T-helper 2 cell treated with Interferon-gamma antibody and Interleukin-4, amounts not matched to agents 5 μg/mL and 100 μg/mL, for 36 hours (primary cell): ENCODE results near the gene THRAP3.

Source experiments
- DNase-seq: peaks from one replicate; pipeline ENCODE4 v3.0.0; 2021; ENCODE audit warnings: low spot score
- H3K27ac Mint-ChIP-seq: one replicate; pipeline ENCODE4 v1.8.0; 2021; ENCODE audit warnings: mild to moderate bottlenecking, mixed read lengths
- H3K27me3 Mint-ChIP-seq: one replicate; pipeline ENCODE4 v1.8.0; 2021; ENCODE audit warnings: low read depth, mixed read lengths
- H3K36me3 Mint-ChIP-seq: one replicate; pipeline ENCODE4 v1.8.0; 2021; ENCODE audit warnings: low read depth, mixed read lengths
- H3K4me1 Mint-ChIP-seq: one replicate; pipeline ENCODE4 v1.8.0; 2021; ENCODE audit warnings: low read depth, mixed read lengths
- H3K4me3 Mint-ChIP-seq: one replicate; pipeline ENCODE4 v1.8.0; 2022; ENCODE audit warnings: mild to moderate bottlenecking, moderate library complexity, mixed read lengths
- H3K9me3 Mint-ChIP-seq: one replicate; pipeline ENCODE4 v1.8.0; 2021; ENCODE audit warnings: mixed read lengths

The THRAP3 gene

GRCh38 chr1:36285443-36286101 lies 61.3 kb downstream of the THRAP3 start:
- Mint-ChIP-seq H3K27me3 (no peaks in the 10 kb centered on the region), H3K36me3 (peaks cover 65% of the 10 kb centered on the region), H3K27ac (peak overlapping the region; percentile 43), H3K4me1 (peaks cover 17% of the 10 kb centered on the region), H3K4me3 (no peak overlapping the region), H3K9me3 (no peaks in the 10 kb centered on the region)
- DNase-seq = peak; percentile 56

GRCh38 chr1:36286802-36287201 lies 62.6 kb downstream of the THRAP3 start:
- Mint-ChIP-seq H3K4me3 (no peak overlapping the region), H3K36me3 (peaks cover 77% of the 10 kb centered on the region), H3K4me1 (peaks cover 17% of the 10 kb centered on the region), H3K27me3 (no peaks in the 10 kb centered on the region), H3K9me3 (no peaks in the 10 kb centered on the region), H3K27ac (no peak overlapping the region)
- DNase-seq = no peak

DNA sequence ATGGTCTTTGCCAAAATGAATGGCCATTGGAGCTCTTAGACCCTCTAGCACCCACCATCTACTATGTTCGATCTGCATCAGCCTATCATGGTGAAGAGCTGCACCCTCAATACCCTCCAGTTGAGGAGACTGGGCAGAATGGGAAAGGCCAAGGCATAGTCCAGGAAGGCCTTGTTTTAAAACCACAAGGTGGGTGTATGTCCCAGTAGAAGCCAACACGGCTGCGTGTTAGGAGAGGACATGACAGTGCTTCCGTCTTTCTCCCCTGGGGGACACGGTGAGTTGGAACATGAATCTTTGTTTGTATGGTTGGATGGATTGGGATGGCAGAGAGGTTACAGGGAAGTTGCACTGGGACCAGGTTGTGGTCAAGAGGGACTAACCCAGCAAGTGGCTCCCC lies 63.4 kb downstream of the THRAP3 start:
- H3K9me3 Mint-ChIP-seq = no peaks in the 10 kb centered on the region
- no peaks in the 10 kb centered on the region for H3K27me3 Mint-ChIP-seq
- peaks cover 17% of the 10 kb centered on the region for H3K4me1 Mint-ChIP-seq
- no peak overlapping the region for H3K4me3 Mint-ChIP-seq
- no peak for DNase-seq
- no peak overlapping the region for H3K27ac Mint-ChIP-seq
- H3K36me3 Mint-ChIP-seq = peaks cover 80% of the 10 kb centered on the region

GRCh38 chr1:36295390-36295789 lies 71.1 kb downstream of the THRAP3 start:
- H3K9me3 Mint-ChIP-seq = no peaks in the 10 kb centered on the region
- no peak overlapping the region for H3K4me3 Mint-ChIP-seq
- H3K36me3 Mint-ChIP-seq = peaks cover 58% of the 10 kb centered on the region
- H3K27me3 Mint-ChIP-seq = no peaks in the 10 kb centered on the region
- H3K4me1 Mint-ChIP-seq = peaks cover 3% of the 10 kb centered on the region
- no peak for DNase-seq
- H3K27ac Mint-ChIP-seq = no peak overlapping the region

- Mint-ChIP-seq H3K27me3 (no peaks in the 10 kb centered on the region), H3K4me1 (peaks cover 3% of the 10 kb centered on the region), H3K9me3 (no peaks in the 10 kb centered on the region), H3K4me3 (no peak overlapping the region), H3K36me3 (peaks cover 53% of the 10 kb centered on the region), H3K27ac (no peak overlapping the region)
- DNase-seq = no peak
Measured at GRCh38 chr1:36297062-36297461, 72.8 kb downstream of the THRAP3 start.

DNA sequence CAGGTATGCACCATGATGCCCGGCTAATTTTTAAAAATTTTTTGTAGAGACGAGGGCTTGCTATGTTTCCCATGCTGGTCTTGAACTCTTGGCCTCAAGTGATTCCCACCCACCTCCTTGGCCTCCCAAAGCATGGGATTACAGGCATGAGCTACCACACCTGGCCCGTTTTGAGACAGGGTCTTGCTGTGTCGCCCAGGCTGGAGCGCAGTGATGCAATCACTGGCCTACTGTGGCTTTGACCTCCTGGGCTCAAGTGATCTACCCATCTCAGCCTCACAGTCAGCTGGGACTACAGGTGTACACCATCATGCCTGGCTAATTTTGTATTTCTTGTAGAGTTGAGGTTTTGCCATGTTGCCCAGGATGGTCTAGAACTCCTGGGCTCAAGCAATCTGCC lies 74.4 kb downstream of the THRAP3 start:
- Mint-ChIP-seq H3K4me3 (no peak overlapping the region), H3K27me3 (no peaks in the 10 kb centered on the region), H3K36me3 (peaks cover 54% of the 10 kb centered on the region), H3K4me1 (peaks cover 8% of the 10 kb centered on the region), H3K27ac (no peak overlapping the region), H3K9me3 (no peaks in the 10 kb centered on the region)
- DNase-seq = no peak

GRCh38 chr1:36300526-36300925 lies 76.3 kb downstream of the THRAP3 start:
- Mint-ChIP-seq H3K36me3 (peaks cover 53% of the 10 kb centered on the region), H3K4me1 (peaks cover 17% of the 10 kb centered on the region), H3K4me3 (no peak overlapping the region), H3K9me3 (no peaks in the 10 kb centered on the region), H3K27me3 (no peaks in the 10 kb centered on the region), H3K27ac (peak overlapping the region; percentile 8)
- DNase-seq = no peak

- Mint-ChIP-seq H3K36me3 (peaks cover 52% of the 10 kb centered on the region), H3K27ac (no peak overlapping the region), H3K9me3 (no peaks in the 10 kb centered on the region), H3K4me1 (peaks cover 21% of the 10 kb centered on the region), H3K4me3 (no peak overlapping the region), H3K27me3 (no peaks in the 10 kb centered on the region)
- no peak for DNase-seq
Measured at GRCh38 chr1:36301220-36301619, 77.0 kb downstream of the THRAP3 start.

- peaks cover 33% of the 10 kb centered on the region for H3K4me1 Mint-ChIP-seq
- no peaks in the 10 kb centered on the region for H3K9me3 Mint-ChIP-seq
- DNase-seq = no peak
- H3K27me3 Mint-ChIP-seq = no peaks in the 10 kb centered on the region
- no peak overlapping the region for H3K27ac Mint-ChIP-seq
- no peak overlapping the region for H3K4me3 Mint-ChIP-seq
- peaks cover 44% of the 10 kb centered on the region for H3K36me3 Mint-ChIP-seq
Measured at GRCh38 chr1:36303244-36303643, 79.0 kb downstream of the THRAP3 start.

GRCh38 chr1:36303650-36304360 lies 79.6 kb downstream of the THRAP3 start:
- no peaks in the 10 kb centered on the region for H3K27me3 Mint-ChIP-seq
- H3K27ac Mint-ChIP-seq = no peak overlapping the region
- peaks cover 35% of the 10 kb centered on the region for H3K4me1 Mint-ChIP-seq
- peaks cover 47% of the 10 kb centered on the region for H3K36me3 Mint-ChIP-seq
- no peaks in the 10 kb centered on the region for H3K9me3 Mint-ChIP-seq
- DNase-seq = no peak
- H3K4me3 Mint-ChIP-seq = no peak overlapping the region

DNA sequence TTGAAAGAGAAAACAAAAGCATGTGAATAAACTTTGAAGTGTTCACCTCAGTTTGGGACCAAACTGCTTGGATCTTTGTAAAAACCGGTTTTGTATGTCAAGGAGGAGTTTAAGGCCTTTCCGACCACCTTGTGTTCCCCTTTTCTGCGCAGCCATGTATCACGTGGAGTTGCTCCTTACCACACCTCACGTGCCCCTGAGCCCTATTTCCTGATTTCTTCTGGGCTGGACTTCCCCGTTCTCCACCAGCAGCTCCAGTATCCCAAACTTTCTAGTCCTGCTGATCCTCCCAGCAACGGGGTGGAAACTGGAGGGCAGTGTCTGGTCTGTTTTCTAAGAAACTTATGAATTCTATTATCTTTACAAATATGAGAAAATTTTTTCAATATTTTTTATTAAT lies 80.3 kb downstream of the THRAP3 start:
- DNase-seq = no peak
- Mint-ChIP-seq H3K36me3 (peaks cover 49% of the 10 kb centered on the region), H3K9me3 (no peaks in the 10 kb centered on the region), H3K4me3 (no peak overlapping the region), H3K4me1 (peaks cover 36% of the 10 kb centered on the region), H3K27ac (no peak overlapping the region), H3K27me3 (no peaks in the 10 kb centered on the region)

- Mint-ChIP-seq H3K9me3 (no peaks in the 10 kb centered on the region), H3K4me1 (peaks cover 35% of the 10 kb centered on the region), H3K4me3 (peak overlapping the region; percentile 55), H3K27me3 (no peaks in the 10 kb centered on the region), H3K27ac (peak overlapping the region; percentile 78), H3K36me3 (peaks cover 46% of the 10 kb centered on the region)
- peak; percentile 43 for DNase-seq
Measured at GRCh38 chr1:36304970-36305914, 81.0 kb downstream of the THRAP3 start.

- H3K4me3 Mint-ChIP-seq = peak overlapping the region; percentile 55
- H3K36me3 Mint-ChIP-seq = peaks cover 42% of the 10 kb centered on the region
- DNase-seq = no peak
- H3K9me3 Mint-ChIP-seq = no peaks in the 10 kb centered on the region
- peaks cover 36% of the 10 kb centered on the region for H3K4me1 Mint-ChIP-seq
- H3K27me3 Mint-ChIP-seq = no peaks in the 10 kb centered on the region
- peak overlapping the region; percentile 36 for H3K27ac Mint-ChIP-seq
Measured at GRCh38 chr1:36305915-36306209, 81.6 kb downstream of the THRAP3 start.
